ENCODE results near the gene ETHE1. TPM values are rescaled to one million over a fixed set of nuclear protein-coding genes. Genes with fewer than 3 reads are reported as not detected.

ETHE1 gene
- total RNA-seq, 1 donor from 2014 or later, result 118 TPM

DNA sequence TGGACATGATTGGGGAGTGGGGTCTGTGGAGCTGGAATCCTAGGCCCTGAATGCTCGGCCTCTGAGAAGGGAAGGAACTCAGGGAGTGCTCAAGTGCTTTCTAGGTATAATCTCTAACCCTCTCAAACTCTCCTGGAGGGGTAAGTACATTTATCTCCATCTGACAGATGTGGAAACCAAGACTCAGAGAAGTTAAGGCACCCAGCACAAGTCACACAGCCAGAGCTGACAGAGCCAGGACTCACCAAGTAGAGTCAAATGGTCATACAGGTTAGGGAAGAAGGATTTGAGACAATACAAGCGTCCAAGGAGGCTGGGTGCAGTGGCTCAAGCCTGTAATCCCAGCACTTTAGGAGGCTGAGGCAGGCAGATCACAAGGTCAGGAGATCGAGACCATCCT, 48.7 kb downstream of the ETHE1 start:
- TF ChIP-seq CTCF (IDR thresholded peaks at IDR 0.05), result no peak
- Histone ChIP-seq H3K4me1 (peaks cover 0 to 7% of the 10 kb centered on the region in 2 donors), H3K36me3 (peaks cover 4% of the 10 kb centered on the region in 2 donors), H3K4me3 (no peak overlapping the region), H3K9me3 (no peaks in the 10 kb centered on the region), H3K27ac (no peak overlapping the region), H3K27me3 (no peaks in the 10 kb centered on the region)
- no peak for DNase-seq (ENCODE audit: low spot score in 2 of 2)
- intact Hi-C loops (cut with DNase I), result no loop called here

- Histone ChIP-seq H3K27me3 (no peaks in the 10 kb centered on the region), H3K9me3 (no peaks in the 10 kb centered on the region), H3K27ac (peak overlapping the region in 1 of 2 donors; percentile 25), H3K4me3 (no peak overlapping the region), H3K36me3 (peaks cover 4% of the 10 kb centered on the region in 2 donors), H3K4me1 (peaks cover 0 to 7% of the 10 kb centered on the region in 2 donors)
- TF ChIP-seq CTCF (IDR thresholded peaks at IDR 0.05), result no peak
- DNase-seq (ENCODE audit: low spot score in 2 of 2), result no peak
- intact Hi-C loops (cut with DNase I), result no loop called here
Measured at GRCh38 chr19:43476606-43477005, 50.4 kb downstream of the ETHE1 start.

GRCh38 chr19:43474986-43475705, 51.9 kb downstream of the ETHE1 start:
- Histone ChIP-seq H3K4me1 (peaks cover 0 to 7% of the 10 kb centered on the region in 2 donors), H3K4me3 (peak overlapping the region; percentile 46 to 60), H3K36me3 (no peaks in the 10 kb centered on the region), H3K27me3 (no peaks in the 10 kb centered on the region), H3K27ac (peak overlapping the region; percentile 68 to 76), H3K9me3 (no peaks in the 10 kb centered on the region)
- DNase-seq (ENCODE audit: low spot score in 2 of 2), result peak; percentile 75 to 96
- no peak for TF ChIP-seq CTCF (IDR thresholded peaks at IDR 0.05)
- intact Hi-C loops (cut with DNase I), result loop anchor here (1.0 to 2.0 kb wide), 3 partner anchors 12 to 52 kb away; partner anchors contain the start of genes ETHE1 and PHLDB3

DNA sequence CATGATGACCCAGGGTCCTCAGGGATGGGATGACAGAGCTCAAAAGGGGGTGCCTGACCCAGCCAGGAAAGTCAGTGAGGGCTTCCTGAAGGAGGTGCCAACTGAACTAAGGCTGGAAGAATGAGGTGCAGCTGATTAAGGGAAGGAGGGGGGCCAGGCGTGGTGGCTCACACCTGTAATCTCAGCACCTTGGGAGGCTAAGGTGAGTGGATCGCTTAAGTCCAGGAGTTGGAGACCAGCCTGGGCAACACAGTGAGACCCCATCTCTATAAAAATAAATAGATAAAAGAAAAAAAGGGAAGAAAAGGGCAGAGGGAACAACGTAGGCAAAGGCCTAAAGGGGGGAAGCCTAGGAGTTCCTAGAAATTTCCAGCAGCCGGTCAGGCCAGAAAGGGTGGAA, 52.5 kb downstream of the ETHE1 start:
- no peaks in the 10 kb centered on the region for H3K27me3 ChIP-seq
- H3K27ac ChIP-seq, result peak overlapping the region; percentile 68 to 76
- H3K9me3 ChIP-seq, result no peaks in the 10 kb centered on the region
- intact Hi-C loops (cut with DNase I), result loop anchor here (2.0 kb wide), 1 partner anchor 52 kb away; the partner anchor contains the start of gene ETHE1
- no peaks in the 10 kb centered on the region for H3K36me3 ChIP-seq
- H3K4me3 ChIP-seq, result peak overlapping the region in 1 of 2 donors; percentile 60
- TF ChIP-seq CTCF (IDR thresholded peaks at IDR 0.05), result no peak
- no peak for DNase-seq (ENCODE audit: low spot score in 2 of 2)
- peaks cover 0 to 7% of the 10 kb centered on the region in 2 donors for H3K4me1 ChIP-seq

DNA sequence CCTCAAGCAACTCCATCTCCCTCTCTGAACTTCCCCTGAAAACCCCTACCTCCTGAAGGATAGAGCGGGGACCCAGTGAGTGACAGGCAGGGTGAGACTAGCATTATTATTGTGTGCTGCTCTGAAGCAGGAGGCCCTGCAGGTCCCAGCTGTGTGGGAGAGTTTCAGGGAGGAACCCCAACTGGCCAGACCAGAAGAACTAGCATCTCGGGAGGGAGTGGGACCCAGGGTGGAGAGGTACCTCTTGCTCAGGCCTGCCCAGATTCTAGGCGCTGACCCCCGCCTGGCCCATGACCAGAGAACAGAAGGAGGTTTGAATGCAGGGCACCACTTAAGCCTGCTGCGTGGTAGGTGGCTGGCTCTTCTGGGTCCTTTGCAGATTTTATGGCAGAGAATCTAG, 55.9 kb downstream of the ETHE1 start:
- Histone ChIP-seq H3K27me3 (no peaks in the 10 kb centered on the region), H3K4me3 (no peak overlapping the region), H3K4me1 (peaks cover 0 to 7% of the 10 kb centered on the region in 2 donors), H3K9me3 (no peaks in the 10 kb centered on the region), H3K27ac (no peak overlapping the region), H3K36me3 (no peaks in the 10 kb centered on the region)
- intact Hi-C loops (cut with DNase I), result no loop called here
- DNase-seq (ENCODE audit: low spot score in 2 of 2), result no peak
- TF ChIP-seq CTCF (IDR thresholded peaks at IDR 0.05), result no peak

All from ascending aorta (tissue), 2 donors.